Astrocyte of the hippocampus (primary cell): Measurements from ENCODE around the gene DLGAP1.
"Not testable (repeated sequence)": the region's sequence is repeated elsewhere in the genome, so short reads cannot be mapped to it uniquely, and the experiment has no call there.

Experiments
- DNase-seq: peaks from one replicate; pipeline ENCODE4 v3.0.0; 2011; ENCODE audit warnings: low read depth, low spot score

DLGAP1 gene

DNA sequence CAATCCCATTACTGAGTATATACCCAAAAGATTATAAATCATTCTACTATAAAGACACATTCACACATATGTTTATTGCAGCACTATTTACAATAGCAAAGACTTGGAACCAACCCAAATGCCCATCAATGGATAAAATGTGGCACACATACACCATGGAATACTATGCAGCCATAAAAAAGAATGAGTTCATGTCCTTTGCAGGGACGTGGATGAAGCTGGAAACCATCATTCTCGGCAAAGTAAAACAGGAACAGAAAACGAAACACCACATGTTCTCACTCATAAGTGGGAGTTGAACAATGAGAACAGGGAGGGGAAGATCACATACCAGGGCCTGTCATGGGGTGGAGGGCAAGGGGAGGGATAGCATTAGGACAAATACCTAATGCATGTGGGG lies 167.8 kb downstream of the DLGAP1 start:
- DNase-seq: not testable (repeated sequence)

DNA sequence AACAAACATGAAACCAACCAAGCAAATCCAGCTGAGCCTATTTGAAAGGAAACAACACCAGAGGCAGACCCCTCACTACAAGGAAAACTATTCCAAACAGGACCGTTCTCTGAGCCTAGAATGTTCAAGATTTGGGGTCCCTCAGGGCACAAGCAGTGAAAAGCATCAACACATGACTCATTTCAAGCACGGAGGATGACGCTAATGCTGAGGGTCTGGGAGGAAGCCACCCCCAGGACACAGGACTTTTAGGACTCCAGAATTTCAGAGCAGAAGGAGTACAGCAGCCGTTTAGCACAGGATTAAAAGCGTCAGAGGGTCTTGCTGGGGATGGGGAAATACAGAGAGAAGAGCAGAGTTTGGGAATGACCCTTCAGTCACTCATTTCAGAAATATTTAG lies 168.9 kb downstream of the DLGAP1 start:
- no peak for DNase-seq

- no peak for DNase-seq
Observed at GRCh38 chr18:4285525-4285924, 169.6 kb downstream of the DLGAP1 start.

DNA sequence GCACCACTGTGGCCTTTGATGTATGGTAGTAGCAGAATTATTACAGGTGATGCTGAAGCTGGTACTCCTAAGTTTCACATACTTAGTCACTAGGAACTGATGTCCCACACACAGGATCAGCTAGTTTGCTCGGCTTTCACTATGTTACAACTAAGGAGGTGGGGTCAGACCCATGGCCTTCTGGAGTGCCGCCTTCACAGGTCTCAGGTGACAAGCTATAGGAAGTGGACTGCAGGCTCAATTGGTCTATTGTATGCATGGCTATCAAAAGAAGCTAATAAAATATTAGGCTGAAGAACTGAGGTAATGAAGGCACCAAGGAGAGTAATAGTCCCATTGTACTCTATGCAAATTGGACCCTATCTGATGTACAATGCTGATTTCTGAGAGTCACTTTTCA lies 170.6 kb downstream of the DLGAP1 start:
- DNase-seq: no peak

GRCh38 chr18:4283746-4284291 lies 171.3 kb downstream of the DLGAP1 start:
- DNase-seq: no peak

GRCh38 chr18:4282954-4283353 lies 172.2 kb downstream of the DLGAP1 start:
- no peak for DNase-seq

- no peak for DNase-seq
Observed at GRCh38 chr18:4276953-4277585, 178.0 kb downstream of the DLGAP1 start.

DNA sequence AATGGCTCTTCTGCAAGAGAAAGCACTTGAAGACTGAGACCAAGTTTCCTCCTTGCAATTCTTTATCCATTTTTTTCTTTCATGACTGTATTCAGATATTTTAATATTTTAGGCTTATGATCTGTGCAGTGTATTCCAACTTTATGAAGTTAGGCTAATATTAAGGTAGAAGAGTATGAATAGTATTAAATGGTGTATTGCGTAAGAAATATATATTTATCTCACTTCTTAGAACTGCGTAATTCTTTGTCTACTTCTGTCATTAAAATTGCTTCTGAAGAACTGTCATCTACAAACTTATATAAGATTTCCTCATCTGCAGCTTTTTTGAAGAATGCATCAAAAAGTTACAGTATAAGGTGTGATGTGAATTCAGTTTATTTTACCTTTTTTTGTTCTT lies 183.2 kb downstream of the DLGAP1 start:
- no peak for DNase-seq

GRCh38 chr18:4270988-4271387 lies 184.1 kb downstream of the DLGAP1 start:
- no peak for DNase-seq

DNA sequence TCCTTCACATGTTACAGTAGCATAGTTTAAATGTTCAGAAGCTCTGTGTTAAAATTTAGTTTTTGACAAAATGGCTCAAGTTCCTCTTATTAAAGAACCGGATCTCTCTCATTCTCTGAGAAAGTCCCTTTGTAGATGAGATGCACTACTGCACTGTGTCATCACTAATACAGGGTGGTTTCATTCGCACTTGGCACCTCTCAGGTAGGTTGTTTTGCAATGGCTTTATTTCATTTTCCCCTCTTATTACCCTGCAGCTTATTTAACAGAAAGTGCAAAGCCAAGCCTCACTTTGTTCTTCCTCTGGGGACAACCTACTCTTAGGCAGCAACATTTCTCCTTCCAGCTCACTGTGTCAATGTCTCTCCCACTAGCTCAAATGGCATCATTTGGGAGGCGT lies 185.1 kb downstream of the DLGAP1 start:
- no peak for DNase-seq

DNA sequence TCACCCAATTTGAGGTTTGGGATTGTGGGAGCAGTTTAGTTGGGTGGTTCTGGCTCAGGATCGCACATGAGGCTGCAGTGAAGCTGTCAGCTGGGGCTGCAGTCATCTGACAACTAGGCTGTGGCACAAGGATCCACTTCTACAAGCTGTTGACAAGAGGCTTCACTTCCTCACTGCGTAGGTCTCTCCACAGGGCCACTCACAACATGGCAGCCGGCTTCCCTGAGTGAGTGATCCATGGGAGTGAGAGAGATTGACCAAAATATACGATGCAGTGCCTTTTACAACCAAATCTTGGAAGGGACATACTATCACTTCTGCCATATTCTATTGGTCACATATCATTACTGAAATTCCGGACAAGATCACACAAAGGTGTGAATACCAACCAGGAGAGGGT lies 187.5 kb downstream of the DLGAP1 start:
- no peak for DNase-seq

GRCh38 chr18:4264347-4264791 lies 190.7 kb downstream of the DLGAP1 start:
- peak; percentile 8 for DNase-seq

DNA sequence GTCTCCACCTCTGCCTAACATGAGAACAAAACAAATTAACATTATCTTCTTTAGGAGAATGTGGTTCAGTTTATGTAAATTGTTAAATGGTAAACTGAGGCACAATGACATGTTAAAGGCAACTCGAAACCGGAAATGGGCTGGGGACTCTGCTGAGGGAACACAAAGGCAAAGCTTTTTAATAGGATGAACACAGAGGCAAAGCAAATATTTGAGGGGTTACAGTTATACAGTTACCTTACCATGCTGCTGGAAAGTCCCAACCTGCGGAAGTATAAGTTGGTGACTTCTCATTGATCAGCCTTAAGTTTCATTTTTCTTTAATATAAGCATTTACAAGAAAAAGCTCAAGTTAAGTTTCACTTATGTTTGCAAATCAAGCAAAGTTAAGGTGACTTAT lies 195.0 kb downstream of the DLGAP1 start:
- no peak for DNase-seq

DNA sequence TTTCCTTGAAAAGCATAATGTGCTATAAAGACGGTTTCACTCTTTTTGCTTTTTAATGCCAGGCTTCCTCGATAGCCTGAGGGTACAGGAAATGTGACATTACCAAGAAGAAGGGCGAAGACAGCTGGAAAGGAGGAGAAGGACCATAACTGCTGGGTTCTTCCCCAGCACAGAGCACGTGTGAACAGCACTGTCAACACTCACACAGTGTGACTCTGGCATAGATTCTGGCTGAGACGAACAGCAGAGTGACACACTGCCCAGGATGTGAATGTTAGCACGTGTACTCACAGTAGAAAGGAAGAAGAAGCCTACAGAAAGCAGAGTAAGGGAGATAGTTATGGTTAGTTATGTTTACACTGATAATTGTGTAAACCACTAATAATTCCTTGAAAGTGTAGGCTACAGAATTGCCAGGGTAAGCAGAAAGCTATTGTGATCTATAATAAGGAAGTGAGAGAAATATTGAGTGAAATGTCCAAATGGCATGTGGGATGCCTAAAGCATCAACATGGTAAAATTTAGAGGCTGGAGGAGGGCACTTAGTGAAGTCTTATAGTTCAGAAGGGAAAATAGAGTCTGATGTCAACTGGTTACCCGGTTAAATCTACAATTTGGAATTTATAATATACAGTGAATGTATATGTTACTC lies 198.2 kb downstream of the DLGAP1 start:
- DNase-seq: no peak

- no peak for DNase-seq
Observed at GRCh38 chr18:4254840-4255239, 200.3 kb downstream of the DLGAP1 start.

GRCh38 chr18:4252829-4253228 lies 202.3 kb downstream of the DLGAP1 start:
- DNase-seq: no peak

DNA sequence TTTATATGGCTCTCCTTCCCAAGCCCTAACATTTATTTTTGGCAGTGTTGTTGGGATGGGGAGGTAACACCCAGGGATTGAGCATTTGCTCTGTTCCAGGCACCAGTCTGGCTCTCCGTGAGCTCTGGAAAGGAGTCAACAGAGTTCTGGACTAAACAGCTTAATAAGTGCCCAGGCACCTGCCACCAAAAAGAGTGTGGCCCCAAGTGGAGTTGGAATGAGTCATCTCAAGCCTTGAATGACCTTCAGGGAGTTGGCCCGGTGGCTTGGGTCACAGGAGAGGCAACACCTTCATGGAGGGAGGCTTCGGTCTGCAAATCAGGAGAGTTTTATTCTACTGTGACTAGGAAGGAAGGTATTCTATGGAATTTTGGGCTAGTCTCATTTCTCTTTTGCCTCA lies 203.2 kb downstream of the DLGAP1 start:
- DNase-seq: no peak

- DNase-seq: no peak
Observed at GRCh38 chr18:4251206-4251605, 203.9 kb downstream of the DLGAP1 start.

DNA sequence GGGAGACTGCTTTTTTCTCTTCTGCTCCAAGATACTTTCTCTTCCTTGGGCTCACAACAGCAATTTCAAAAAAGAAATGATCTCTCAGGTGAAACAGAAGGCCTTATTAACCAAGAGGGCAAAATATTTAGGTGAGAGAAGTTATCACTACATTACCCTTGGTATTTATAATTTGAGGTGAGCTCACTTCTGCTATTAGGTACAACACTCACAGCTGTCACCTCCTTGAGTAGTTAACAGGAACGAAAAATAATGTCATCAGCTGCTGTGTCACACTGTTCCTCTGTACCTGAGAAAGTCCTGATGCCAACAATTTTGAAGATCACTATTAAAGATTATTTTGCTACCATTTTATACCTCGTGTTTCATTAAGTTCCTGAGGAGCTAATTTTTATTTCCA lies 205.0 kb downstream of the DLGAP1 start:
- no peak for DNase-seq

DNA sequence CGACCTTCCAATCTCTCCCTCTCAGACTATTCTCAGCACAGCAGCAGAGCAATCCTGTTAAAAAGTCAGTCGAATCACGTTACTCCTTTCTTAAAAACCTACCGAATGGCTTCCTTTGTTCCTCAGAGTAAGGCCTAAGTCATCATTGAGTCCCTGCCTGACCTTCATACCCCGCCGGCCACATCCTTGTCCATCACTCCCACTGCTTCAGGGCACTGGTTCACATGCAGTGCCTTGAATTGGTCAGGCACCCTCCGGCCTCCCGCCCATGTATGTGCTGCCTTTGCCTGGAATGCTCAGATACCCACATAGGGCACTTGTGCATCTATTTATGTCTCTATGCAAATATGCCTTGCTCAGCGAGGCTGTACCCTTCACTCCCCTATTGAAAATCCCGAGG lies 206.4 kb downstream of the DLGAP1 start:
- no peak for DNase-seq

- DNase-seq: no peak
Observed at GRCh38 chr18:4246374-4246773, 208.7 kb downstream of the DLGAP1 start.

- no peak for DNase-seq
Observed at GRCh38 chr18:4245456-4245855, 209.7 kb downstream of the DLGAP1 start.

DNA sequence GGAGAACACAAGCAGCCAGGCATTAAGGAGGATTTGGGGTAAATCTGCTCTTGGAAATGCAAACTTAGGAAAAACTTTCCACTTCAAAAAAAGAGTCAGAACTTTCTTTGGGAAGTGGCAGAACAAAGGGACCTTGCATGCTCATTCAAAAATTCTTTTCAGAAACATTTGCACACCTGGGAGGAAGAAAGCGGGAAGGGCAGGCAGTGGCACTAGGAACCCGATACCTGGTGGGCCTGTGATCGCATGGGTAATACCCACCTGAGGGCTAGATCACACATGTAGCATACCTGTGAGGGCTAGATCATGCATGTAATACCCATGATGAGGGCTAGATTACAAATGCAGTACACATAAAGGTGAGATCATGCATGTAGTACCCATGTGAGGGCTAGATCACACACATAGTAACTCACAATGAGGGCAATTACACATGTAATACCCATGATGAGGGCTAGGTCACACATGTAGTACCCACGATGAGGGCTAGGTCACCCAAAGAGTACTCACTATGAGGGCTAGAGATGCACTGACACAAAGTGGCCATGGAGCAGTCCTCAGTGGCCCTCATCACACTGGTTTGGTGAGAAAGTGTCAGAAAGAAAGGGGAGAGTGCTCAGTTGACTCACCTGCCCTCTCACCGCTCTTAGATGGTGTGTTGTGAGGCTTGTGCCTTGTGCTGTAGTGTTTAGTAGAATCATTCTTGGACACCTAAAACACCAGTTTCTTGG lies 212.5 kb downstream of the DLGAP1 start:
- no peak for DNase-seq
